ENCODE data around the gene NR1I3. TPM values are rescaled to one million over a fixed set of nuclear protein-coding genes. Genes with fewer than 3 reads are reported as not detected.

The NR1I3 gene
- total RNA-seq, 1 donor from 2014 or later, result not detected

DNA sequence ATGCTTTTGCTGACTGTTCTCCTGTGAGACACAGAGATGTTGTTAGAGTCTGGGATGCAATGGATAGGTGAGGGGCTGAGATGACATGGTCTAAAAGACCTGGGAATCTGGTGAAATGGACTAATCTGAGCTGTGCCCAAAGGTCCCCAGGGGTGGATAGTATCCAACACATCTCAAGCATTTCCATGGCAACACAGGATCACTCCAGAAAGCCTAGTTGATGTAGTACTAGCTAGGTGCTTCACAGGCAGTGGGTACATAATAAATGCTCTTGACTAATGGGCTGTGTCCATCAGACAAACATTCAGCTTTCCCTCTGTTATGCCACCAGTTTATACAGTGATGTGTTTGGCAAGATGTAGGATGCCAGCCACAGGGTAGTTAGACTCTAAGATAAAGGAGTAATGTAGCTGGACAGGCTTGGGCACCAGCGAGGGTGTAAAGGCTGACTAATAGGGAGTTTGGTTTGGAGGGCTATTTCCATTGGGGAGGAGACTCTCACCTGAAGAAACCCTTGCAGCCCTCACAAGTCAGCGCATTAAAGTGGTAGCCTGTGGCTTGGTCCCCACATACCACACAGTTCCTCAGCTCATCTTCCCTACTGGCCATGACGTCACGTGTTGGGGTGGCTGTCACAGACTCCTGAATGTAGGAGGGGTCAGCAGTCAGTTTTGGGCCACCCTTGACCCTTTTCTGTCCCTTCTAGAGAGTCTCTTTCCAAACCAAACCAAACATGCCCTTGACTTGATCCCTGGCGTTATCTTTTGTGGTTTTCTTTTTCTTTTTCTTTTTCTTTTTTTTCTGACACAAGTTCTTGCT, 1.8 kb downstream of the NR1I3 start:
- no peak for DNase-seq (ENCODE audit: extremely low spot score, unreplicated experiment)
- TF ChIP-seq, protein P1, sequence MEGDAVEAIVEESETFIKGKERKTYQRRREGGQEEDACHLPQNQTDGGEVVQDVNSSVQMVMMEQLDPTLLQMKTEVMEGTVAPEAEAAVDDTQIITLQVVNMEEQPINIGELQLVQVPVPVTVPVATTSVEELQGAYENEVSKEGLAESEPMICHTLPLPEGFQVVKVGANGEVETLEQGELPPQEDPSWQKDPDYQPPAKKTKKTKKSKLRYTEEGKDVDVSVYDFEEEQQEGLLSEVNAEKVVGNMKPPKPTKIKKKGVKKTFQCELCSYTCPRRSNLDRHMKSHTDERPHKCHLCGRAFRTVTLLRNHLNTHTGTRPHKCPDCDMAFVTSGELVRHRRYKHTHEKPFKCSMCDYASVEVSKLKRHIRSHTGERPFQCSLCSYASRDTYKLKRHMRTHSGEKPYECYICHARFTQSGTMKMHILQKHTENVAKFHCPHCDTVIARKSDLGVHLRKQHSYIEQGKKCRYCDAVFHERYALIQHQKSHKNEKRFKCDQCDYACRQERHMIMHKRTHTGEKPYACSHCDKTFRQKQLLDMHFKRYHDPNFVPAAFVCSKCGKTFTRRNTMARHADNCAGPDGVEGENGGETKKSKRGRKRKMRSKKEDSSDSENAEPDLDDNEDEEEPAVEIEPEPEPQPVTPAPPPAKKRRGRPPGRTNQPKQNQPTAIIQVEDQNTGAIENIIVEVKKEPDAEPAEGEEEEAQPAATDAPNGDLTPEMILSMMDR (IDR thresholded peaks at IDR 0.05), result no peak
- Mint-ChIP-seq H3K36me3 (ENCODE audit: unreplicated experiment) (no peaks in the 10 kb centered on the region), H3K4me1 (ENCODE audit: unreplicated experiment) (no peaks in the 10 kb centered on the region), H3K9me3 (ENCODE audit: unreplicated experiment) (no peaks in the 10 kb centered on the region), H3K4me3 (ENCODE audit: unreplicated experiment) (no peak overlapping the region), H3K27me3 (ENCODE audit: unreplicated experiment) (peaks cover 18% of the 10 kb centered on the region), H3K27ac (ENCODE audit: unreplicated experiment) (no peak overlapping the region)

DNA sequence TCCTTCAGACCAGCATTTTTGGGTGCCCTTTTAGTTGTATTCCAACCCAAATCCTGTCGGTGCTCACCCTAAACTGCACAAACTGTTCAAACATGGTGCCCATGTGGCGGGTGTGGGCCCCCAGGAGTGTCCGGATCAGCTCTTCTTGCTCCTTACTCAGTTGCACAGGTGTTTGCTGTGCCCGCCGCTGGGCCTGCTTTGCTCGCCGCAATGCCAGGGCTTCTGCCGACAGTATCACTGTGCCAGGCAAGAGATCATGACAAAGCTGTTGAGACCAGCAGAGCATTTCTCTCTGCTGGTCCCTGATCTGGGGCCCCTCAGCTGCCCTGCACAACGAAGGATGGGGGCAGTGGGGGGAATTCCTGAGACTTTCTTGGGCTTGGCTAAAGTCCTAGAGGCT, 4.9 kb downstream of the NR1I3 start:
- H3K4me1 Mint-ChIP-seq (ENCODE audit: unreplicated experiment), result no peaks in the 10 kb centered on the region
- no peak for DNase-seq (ENCODE audit: extremely low spot score, unreplicated experiment)
- no peak overlapping the region for H3K4me3 Mint-ChIP-seq (ENCODE audit: unreplicated experiment)
- H3K9me3 Mint-ChIP-seq (ENCODE audit: unreplicated experiment), result no peaks in the 10 kb centered on the region
- no peak overlapping the region for H3K27ac Mint-ChIP-seq (ENCODE audit: unreplicated experiment)
- peaks cover 6% of the 10 kb centered on the region for H3K27me3 Mint-ChIP-seq (ENCODE audit: unreplicated experiment)
- TF ChIP-seq, protein P1 (IDR thresholded peaks at IDR 0.05), result no peak
- H3K36me3 Mint-ChIP-seq (ENCODE audit: unreplicated experiment), result peaks cover 7% of the 10 kb centered on the region

DNA sequence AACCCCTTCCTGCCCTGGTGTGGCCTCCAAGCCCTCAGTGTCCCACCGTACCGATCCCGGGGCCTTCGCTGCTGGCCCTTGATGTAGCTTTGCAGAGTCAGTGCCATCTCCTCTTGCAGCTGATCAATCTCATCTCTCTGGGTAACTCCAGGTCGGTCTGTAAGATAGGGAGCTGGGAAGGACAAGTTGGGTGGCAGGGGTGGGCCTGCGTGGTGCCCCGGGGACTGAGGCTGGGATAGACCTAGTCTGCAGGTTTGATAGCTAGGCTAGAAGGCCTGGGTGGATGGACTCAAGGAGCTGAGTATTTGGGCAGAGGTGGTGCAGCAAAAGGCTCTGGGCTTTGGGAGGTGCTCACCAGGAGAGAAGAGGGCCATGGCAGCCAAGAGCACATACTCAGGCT, 7.2 kb downstream of the NR1I3 start:
- Mint-ChIP-seq H3K4me3 (ENCODE audit: unreplicated experiment) (no peak overlapping the region), H3K27ac (ENCODE audit: unreplicated experiment) (no peak overlapping the region)

DNA sequence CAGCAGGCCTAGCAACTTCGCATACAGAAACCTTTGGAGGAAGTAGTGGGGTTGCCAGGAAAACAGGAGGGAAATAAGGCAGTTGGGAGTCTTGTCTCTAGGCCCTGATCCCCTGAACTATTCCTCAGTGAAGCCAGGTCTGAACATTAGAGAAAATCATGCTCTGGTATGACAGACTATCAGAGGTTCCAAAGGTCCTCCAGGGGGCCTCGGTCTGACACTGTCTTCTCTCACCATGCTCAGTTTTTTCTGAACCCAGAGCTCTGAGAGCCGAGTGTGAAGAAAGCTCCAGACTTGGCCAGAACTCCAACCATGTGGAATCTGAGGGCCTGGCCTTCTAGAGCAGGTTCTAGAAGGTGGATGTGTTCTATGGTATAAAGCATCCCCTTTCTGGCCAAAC, 8.1 kb downstream of the NR1I3 start:
- DNase-seq (ENCODE audit: extremely low spot score, unreplicated experiment), result no peak
- Mint-ChIP-seq H3K9me3 (ENCODE audit: unreplicated experiment) (no peaks in the 10 kb centered on the region), H3K4me3 (ENCODE audit: unreplicated experiment) (no peak overlapping the region), H3K27ac (ENCODE audit: unreplicated experiment) (no peak overlapping the region), H3K36me3 (ENCODE audit: unreplicated experiment) (peaks cover 7% of the 10 kb centered on the region), H3K27me3 (ENCODE audit: unreplicated experiment) (peaks cover 2% of the 10 kb centered on the region), H3K4me1 (ENCODE audit: unreplicated experiment) (peaks cover 22% of the 10 kb centered on the region)
- TF ChIP-seq, protein P1 (IDR thresholded peaks at IDR 0.05), result no peak

More for the DNA sequence above, 7.2 kb downstream of the NR1I3 start:
- H3K27me3 Mint-ChIP-seq (ENCODE audit: unreplicated experiment), result peaks cover 2% of the 10 kb centered on the region
- H3K4me1 Mint-ChIP-seq (ENCODE audit: unreplicated experiment), result peaks cover 18% of the 10 kb centered on the region
- H3K9me3 Mint-ChIP-seq (ENCODE audit: unreplicated experiment), result no peaks in the 10 kb centered on the region
- TF ChIP-seq, protein P1 (IDR thresholded peaks at IDR 0.05), result no peak
- no peak for DNase-seq (ENCODE audit: extremely low spot score, unreplicated experiment)
- H3K36me3 Mint-ChIP-seq (ENCODE audit: unreplicated experiment), result peaks cover 7% of the 10 kb centered on the region

DNA sequence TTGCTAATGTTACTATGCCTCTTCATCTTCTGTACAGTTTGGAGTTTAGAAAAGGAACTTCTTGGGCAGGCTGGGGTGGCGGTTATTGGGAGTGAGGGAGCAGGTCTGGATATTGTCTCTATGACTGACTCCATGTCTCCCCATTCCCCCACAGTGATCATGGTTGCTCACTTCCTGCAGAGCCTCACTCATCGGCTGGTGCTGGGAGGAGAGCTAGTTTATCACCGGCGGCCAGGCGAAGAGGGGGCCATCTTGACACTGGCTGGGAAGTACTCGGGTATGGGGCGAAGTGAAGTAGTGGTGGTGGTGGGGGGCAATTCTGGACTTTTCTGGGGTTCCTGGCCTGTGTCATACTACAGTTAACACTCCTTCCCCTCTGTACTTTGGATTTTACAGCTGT, 10.0 kb downstream of the NR1I3 start:
- no peaks in the 10 kb centered on the region for H3K9me3 Mint-ChIP-seq (ENCODE audit: unreplicated experiment)
- no peak for DNase-seq (ENCODE audit: extremely low spot score, unreplicated experiment)
- H3K27me3 Mint-ChIP-seq (ENCODE audit: unreplicated experiment), result no peaks in the 10 kb centered on the region
- H3K36me3 Mint-ChIP-seq (ENCODE audit: unreplicated experiment), result peaks cover 7% of the 10 kb centered on the region
- H3K4me3 Mint-ChIP-seq (ENCODE audit: unreplicated experiment), result no peak overlapping the region
- TF ChIP-seq, protein P1 (IDR thresholded peaks at IDR 0.05), result no peak
- H3K27ac Mint-ChIP-seq (ENCODE audit: unreplicated experiment), result peak overlapping the region; percentile 64
- H3K4me1 Mint-ChIP-seq (ENCODE audit: unreplicated experiment), result peaks cover 22% of the 10 kb centered on the region
